ENCODE results near the gene KDM4C. TPM values are rescaled to one million over a fixed set of nuclear protein-coding genes. Genes with fewer than 3 reads are reported as not detected.

KDM4C gene
- total and polyA plus RNA-seq, 2 donors (not counting 1 experiment from before 2014, with no cell fraction given) = 49.7 to 141 TPM

DNA sequence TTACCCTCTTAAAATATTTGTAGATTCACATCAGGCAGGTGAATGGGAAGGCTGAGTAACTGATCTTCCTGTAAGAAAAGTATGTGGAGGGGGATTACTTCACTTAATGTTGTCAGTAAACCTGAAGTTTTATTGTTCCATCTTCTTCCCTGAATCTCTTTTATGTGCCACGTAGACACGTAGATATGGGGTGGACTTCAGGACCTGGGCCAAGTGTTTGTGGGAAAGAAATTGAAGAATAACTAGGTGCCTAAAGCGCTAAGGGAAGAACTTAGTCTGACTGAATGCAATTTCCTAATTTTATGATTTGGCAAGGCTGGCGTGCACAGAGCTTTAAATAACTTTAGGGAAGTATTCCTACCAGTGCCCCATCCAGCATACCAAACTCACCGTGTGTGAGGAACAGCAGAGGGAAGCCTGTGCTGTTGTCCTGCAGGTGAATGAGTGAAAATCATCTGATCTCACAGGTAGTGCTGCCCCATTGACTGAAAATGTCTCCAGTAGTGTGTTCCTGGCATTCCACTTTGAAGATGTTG lies 323.4 kb downstream of the KDM4C start:
- no peak for ATAC-seq (ENCODE audit: low read depth)
- CTCF ChIA-PET = no interaction called here
- Histone ChIP-seq H3K27ac (ENCODE audit: low read length in 2 of 2) (no peak overlapping the region), H2AFZ (ENCODE audit: insufficient read depth, low read depth, low read length, poor library complexity, severe bottlenecking) (no peak overlapping the region), H3K4me3 (ENCODE audit: control extremely low read depth in 1 of 5, extremely low read depth in 1 of 5, insufficient read depth in 1 of 5, low read depth in 2 of 5, low read length in 4 of 5) (no peak overlapping the region), H3K4me2 (replicated peaks; ENCODE audit: low read depth, low read length, poor library complexity, severe bottlenecking) (no peak overlapping the region), H3K79me2 (ENCODE audit: control insufficient read depth, insufficient read depth, low read length) (no peaks in the 10 kb centered on the region), H4K20me1 (ENCODE audit: control insufficient read depth, insufficient read depth, low read length, poor library complexity, severe bottlenecking) (no peaks in the 10 kb centered on the region), H3K27me3 (replicated peaks in 1 of 4; ENCODE audit: control extremely low read depth in 1 of 4, control insufficient read depth in 3 of 4, insufficient read depth in 4 of 4, low read length in 3 of 4) (no peaks in the 10 kb centered on the region), H3K36me3 (replicated peaks in 1 of 2; ENCODE audit: control extremely low read depth in 1 of 2, control insufficient read depth in 1 of 2, extremely low read depth in 1 of 2, insufficient read depth in 2 of 2, low read length in 1 of 2) (peaks cover 6 to 31% of the 10 kb centered on the region in 2 experiments), H3K4me1 (ENCODE audit: control insufficient read depth in 2 of 2, insufficient read depth in 2 of 2, low read length in 2 of 2) (no peaks in the 10 kb centered on the region), H3K9me3 (ENCODE audit: control extremely low read depth in 1 of 3, control insufficient read depth in 2 of 3, insufficient read depth in 1 of 3, low read length in 2 of 3) (no peaks in the 10 kb centered on the region), H3K9ac (ENCODE audit: low read length) (no peak overlapping the region)
- H3K4me1 Mint-ChIP-seq = no peaks in the 10 kb centered on the region
- TF ChIP-seq, protein P1, sequence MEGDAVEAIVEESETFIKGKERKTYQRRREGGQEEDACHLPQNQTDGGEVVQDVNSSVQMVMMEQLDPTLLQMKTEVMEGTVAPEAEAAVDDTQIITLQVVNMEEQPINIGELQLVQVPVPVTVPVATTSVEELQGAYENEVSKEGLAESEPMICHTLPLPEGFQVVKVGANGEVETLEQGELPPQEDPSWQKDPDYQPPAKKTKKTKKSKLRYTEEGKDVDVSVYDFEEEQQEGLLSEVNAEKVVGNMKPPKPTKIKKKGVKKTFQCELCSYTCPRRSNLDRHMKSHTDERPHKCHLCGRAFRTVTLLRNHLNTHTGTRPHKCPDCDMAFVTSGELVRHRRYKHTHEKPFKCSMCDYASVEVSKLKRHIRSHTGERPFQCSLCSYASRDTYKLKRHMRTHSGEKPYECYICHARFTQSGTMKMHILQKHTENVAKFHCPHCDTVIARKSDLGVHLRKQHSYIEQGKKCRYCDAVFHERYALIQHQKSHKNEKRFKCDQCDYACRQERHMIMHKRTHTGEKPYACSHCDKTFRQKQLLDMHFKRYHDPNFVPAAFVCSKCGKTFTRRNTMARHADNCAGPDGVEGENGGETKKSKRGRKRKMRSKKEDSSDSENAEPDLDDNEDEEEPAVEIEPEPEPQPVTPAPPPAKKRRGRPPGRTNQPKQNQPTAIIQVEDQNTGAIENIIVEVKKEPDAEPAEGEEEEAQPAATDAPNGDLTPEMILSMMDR (IDR thresholded peaks at IDR 0.05) = no peak
- no peak for TF ChIP-seq EZH2 (IDR thresholded peaks at IDR 0.05; ENCODE audit: borderline replicate concordance, insufficient read depth, low read depth, low read length, poor library complexity, severe bottlenecking)
- no peak overlapping the region for H3K27ac Mint-ChIP-seq
- H3K9me3 Mint-ChIP-seq (ENCODE audit: insufficient read depth) = no peaks in the 10 kb centered on the region
- H3K4me3 Mint-ChIP-seq = no peak overlapping the region
- POLR2A ChIA-PET = no interaction called here
- 10% methylated on average over 2 of the region's 5 CpGs for WGBS (ENCODE audit: insufficient coverage)
- intact Hi-C loops (cut with micrococcal nuclease) = no loop called here
- H3K27me3 Mint-ChIP-seq = no peaks in the 10 kb centered on the region
- DNase-seq = no peak

DNA sequence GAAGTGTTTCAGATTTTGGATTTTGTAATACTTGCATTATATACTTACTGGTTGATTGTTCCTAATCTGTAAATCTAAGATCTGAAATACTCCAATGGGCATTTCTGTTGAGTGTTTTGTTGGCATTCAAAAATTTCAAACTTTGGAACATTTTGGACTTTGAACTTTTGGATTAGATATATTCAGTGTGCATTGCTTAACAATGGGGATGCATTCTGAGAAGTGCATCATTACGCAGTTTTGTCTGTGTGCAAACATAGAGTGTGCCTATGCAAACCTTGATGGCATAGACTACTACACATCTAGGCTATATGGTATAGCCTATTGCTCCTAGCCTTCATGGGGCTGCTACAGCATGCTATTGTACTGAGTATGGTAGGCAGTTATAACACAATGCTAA lies 325.4 kb downstream of the KDM4C start:
- Histone ChIP-seq H4K20me1 (ENCODE audit: control insufficient read depth, insufficient read depth, low read length, poor library complexity, severe bottlenecking) (no peaks in the 10 kb centered on the region), H3K4me1 (ENCODE audit: control insufficient read depth in 2 of 2, insufficient read depth in 2 of 2, low read length in 2 of 2) (no peaks in the 10 kb centered on the region), H3K27ac (ENCODE audit: low read length in 2 of 2) (no peak overlapping the region), H3K27me3 (replicated peaks in 1 of 4; ENCODE audit: control extremely low read depth in 1 of 4, control insufficient read depth in 3 of 4, insufficient read depth in 4 of 4, low read length in 3 of 4) (no peaks in the 10 kb centered on the region), H3K36me3 (replicated peaks in 1 of 2; ENCODE audit: control extremely low read depth in 1 of 2, control insufficient read depth in 1 of 2, extremely low read depth in 1 of 2, insufficient read depth in 2 of 2, low read length in 1 of 2) (peaks cover 2 to 31% of the 10 kb centered on the region in 2 experiments), H3K4me2 (replicated peaks; ENCODE audit: low read depth, low read length, poor library complexity, severe bottlenecking) (no peak overlapping the region), H2AFZ (ENCODE audit: insufficient read depth, low read depth, low read length, poor library complexity, severe bottlenecking) (no peak overlapping the region), H3K9me3 (ENCODE audit: control extremely low read depth in 1 of 3, control insufficient read depth in 2 of 3, insufficient read depth in 1 of 3, low read length in 2 of 3) (no peaks in the 10 kb centered on the region), H3K79me2 (ENCODE audit: control insufficient read depth, insufficient read depth, low read length) (no peaks in the 10 kb centered on the region), H3K4me3 (ENCODE audit: control extremely low read depth in 1 of 5, extremely low read depth in 1 of 5, insufficient read depth in 1 of 5, low read depth in 2 of 5, low read length in 4 of 5) (no peak overlapping the region), H3K9ac (ENCODE audit: low read length) (no peak overlapping the region)
- no peak overlapping the region for H3K4me3 Mint-ChIP-seq
- H3K27ac Mint-ChIP-seq = no peak overlapping the region
- no peaks in the 10 kb centered on the region for H3K9me3 Mint-ChIP-seq (ENCODE audit: insufficient read depth)
- intact Hi-C loops (cut with micrococcal nuclease) = no loop called here
- no peaks in the 10 kb centered on the region for H3K4me1 Mint-ChIP-seq
- WGBS (ENCODE audit: insufficient coverage) = no CpG with 5 or more reads among the region's 1 CpG
- ATAC-seq (ENCODE audit: low read depth) (no peak), DNase-seq (no peak)
- no peak for TF ChIP-seq EZH2 (IDR thresholded peaks at IDR 0.05; ENCODE audit: borderline replicate concordance, insufficient read depth, low read depth, low read length, poor library complexity, severe bottlenecking)
- TF ChIP-seq, protein P1 (IDR thresholded peaks at IDR 0.05) = no peak
- ChIA-PET POLR2A (no interaction called here), CTCF (no interaction called here)
- no peaks in the 10 kb centered on the region for H3K27me3 Mint-ChIP-seq
